Stimulated activated naive CD8-positive, alpha-beta T cell treated with anti-CD3 and anti-CD28 coated beads, Interleukin-15, amount 100 ng/mL, for 72 hours (primary cell): ENCODE results near the gene ANKRD13B.

Source experiments
- ATAC-seq: fragments of 150-1000 bp; cut with Tn5 transposase; 2 replicates; pipeline ENCODE4 v1.10.0; 2021; ENCODE audit warnings: mild to moderate bottlenecking, moderate library complexity
- DNase-seq, 2 donors: peaks; one replicate each; pipeline ENCODE4 v3.0.0; 2021 to 2022
- H3K27ac Mint-ChIP-seq, 2 donors: one replicate each; pipeline ENCODE4 v1.8.0; 2022; ENCODE audit warnings: mild to moderate bottlenecking in 2 of 2, mixed read lengths in 2 of 2, moderate library complexity in 2 of 2
- H3K27me3 Mint-ChIP-seq: one replicate; pipeline ENCODE4 v1.8.0; 2022; ENCODE audit warnings: mixed read lengths
- H3K4me1 Mint-ChIP-seq: one replicate; pipeline ENCODE4 v1.8.0; 2022; ENCODE audit warnings: mild to moderate bottlenecking, mixed read lengths
- H3K4me3 Mint-ChIP-seq, 2 donors: one replicate each; pipeline ENCODE4 v1.8.0; 2022; ENCODE audit warnings: mild to moderate bottlenecking in 2 of 2, mixed read lengths in 2 of 2, moderate library complexity in 1 of 2
- H3K9me3 Mint-ChIP-seq, 2 donors: one replicate each; pipeline ENCODE4 v1.8.0; 2022; ENCODE audit warnings: mixed read lengths in 2 of 2

ANKRD13B gene

DNA sequence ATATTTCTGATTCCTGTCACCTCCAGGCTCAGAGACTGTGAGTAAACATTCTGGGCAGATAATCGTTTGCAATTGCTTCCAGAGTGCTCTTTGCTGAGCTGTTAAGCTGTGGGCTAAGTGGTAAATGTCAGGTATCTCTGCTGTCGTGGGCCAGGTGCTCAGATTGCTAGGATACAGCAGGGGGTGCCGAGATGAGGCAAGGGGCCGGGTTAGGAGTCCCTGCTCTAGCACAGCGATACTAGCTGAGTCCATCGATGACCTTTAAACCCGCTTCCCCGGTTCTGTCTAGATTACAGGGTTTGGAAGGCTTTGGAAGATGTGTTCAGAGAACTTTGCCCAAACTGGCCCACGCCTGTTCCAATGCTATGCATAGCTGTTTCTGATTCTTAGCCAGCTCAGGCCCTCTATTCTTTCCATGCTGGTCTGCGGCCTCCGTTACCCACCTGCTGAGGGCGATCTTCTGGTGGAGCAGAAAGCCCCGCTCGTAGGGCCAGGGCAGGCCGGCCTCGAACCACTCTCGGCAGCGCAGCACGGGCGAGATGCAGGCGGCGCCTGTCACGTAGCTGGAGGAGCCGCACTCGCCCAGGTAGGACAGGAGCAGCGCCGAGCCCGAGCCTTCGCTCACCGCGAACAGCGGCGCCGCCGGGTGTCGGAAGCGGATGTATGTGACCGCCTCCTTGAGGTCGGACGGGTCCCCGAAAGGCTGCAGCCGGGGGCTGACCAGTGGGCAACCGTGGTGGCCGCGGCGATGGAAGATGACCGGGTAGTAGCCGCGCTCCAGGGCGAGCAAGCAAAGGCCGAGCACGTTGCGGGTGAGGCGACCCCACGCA, 27.1 kb upstream of the ANKRD13B start:
- peak; percentile 69 to 72 for DNase-seq
- Mint-ChIP-seq H3K9me3 (no peaks in the 10 kb centered on the region), H3K27ac (peak overlapping the region; percentile 87 to 89), H3K27me3 (no peaks in the 10 kb centered on the region), H3K4me1 (peaks cover 45% of the 10 kb centered on the region), H3K4me3 (peak overlapping the region; percentile 93 to 95)
- peak; percentile 35 for ATAC-seq

GRCh38 chr17:29566473-29567303, 26.2 kb upstream of the ANKRD13B start, which contains the start of gene ABHD15:
ABHD15 (minus strand) TSS chr17:29567037; CDS start chr17:29566966, 71 bp downstream.
- Mint-ChIP-seq H3K4me3 (peak within 1 kb of the TSS; percentile 93 to 95), H3K27me3 (no peaks in the 10 kb centered on the region), H3K9me3 (no peaks in the 10 kb centered on the region), H3K4me1 (peaks cover 47% of the 10 kb centered on the region), H3K27ac (peak within 1 kb of the TSS; percentile 90 to 92)
- DNase-seq = peak; percentile 75 to 85
- ATAC-seq = peak; percentile 59

- H3K4me1 Mint-ChIP-seq = peaks cover 42% of the 10 kb centered on the region
- DNase-seq = no peak
- H3K27ac Mint-ChIP-seq = peak overlapping the region; percentile 76 to 90
- no peaks in the 10 kb centered on the region for H3K9me3 Mint-ChIP-seq
- no peaks in the 10 kb centered on the region for H3K27me3 Mint-ChIP-seq
- peak; percentile 25 for ATAC-seq
- peak overlapping the region; percentile 93 to 95 for H3K4me3 Mint-ChIP-seq
These were observed 25.7 kb upstream of the ANKRD13B start for GRCh38 chr17:29567304-29567553.

DNA sequence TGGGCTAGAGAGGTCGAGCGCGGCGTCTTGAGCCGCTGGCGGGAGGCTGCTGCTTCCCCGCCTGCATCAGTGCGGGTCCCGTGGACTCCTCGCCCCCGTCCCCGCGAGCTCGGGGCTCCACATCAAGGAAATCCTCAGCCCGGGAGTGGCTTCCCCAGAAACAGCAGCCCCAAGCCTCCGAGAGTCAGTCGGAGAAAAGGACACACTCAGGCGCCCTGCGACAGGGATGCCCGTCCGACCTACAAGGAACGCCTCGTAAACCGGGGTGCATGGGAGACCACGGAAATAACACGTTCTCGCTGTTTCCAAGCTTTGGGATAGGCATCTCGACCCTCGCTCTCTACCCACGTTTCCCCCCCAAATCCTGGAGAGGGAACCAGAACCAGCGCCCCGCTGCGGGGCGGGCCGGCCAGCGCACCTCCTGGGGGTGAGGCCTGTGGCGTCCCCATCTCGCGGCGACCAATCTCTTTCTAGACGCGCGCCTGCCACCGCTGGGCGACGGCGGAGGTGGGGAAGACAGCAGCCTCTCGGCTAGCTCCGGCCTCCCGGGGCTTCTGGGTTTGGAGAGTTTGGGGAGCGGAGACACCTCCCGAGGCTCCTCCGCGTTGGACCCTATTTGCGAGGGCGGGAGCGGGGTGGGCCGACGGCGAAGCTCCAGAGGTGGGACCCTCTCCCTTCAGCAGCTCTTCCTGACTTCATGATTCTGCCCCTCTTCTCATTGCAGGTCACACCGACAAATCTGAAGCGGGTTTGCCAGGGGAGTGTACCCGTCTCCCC, 25.2 kb upstream of the ANKRD13B start:
- H3K27me3 Mint-ChIP-seq = no peaks in the 10 kb centered on the region
- peak; percentile 75 for ATAC-seq
- H3K4me3 Mint-ChIP-seq = peak overlapping the region; percentile 93 to 95

GRCh38 chr17:29568331-29569244, 24.3 kb upstream of the ANKRD13B start, which contains the start of gene TP53I13:
TP53I13 (plus strand) TSS chr17:29568701; CDS start chr17:29568759, 58 bp downstream.
- H3K4me1 Mint-ChIP-seq = peaks cover 39% of the 10 kb centered on the region
- H3K9me3 Mint-ChIP-seq = no peaks in the 10 kb centered on the region
- H3K4me3 Mint-ChIP-seq = peak within 1 kb of the TSS; percentile 93 to 95
- H3K27ac Mint-ChIP-seq = peak within 1 kb of the TSS; percentile 84 to 92
- DNase-seq (peak; percentile 87), ATAC-seq (peak; percentile 68)
- no peaks in the 10 kb centered on the region for H3K27me3 Mint-ChIP-seq

More for the DNA sequence above, 25.2 kb upstream of the ANKRD13B start:
- peak overlapping the region; percentile 84 to 92 for H3K27ac Mint-ChIP-seq
- no peaks in the 10 kb centered on the region for H3K9me3 Mint-ChIP-seq
- peaks cover 37% of the 10 kb centered on the region for H3K4me1 Mint-ChIP-seq
- DNase-seq = peak; percentile 89

DNA sequence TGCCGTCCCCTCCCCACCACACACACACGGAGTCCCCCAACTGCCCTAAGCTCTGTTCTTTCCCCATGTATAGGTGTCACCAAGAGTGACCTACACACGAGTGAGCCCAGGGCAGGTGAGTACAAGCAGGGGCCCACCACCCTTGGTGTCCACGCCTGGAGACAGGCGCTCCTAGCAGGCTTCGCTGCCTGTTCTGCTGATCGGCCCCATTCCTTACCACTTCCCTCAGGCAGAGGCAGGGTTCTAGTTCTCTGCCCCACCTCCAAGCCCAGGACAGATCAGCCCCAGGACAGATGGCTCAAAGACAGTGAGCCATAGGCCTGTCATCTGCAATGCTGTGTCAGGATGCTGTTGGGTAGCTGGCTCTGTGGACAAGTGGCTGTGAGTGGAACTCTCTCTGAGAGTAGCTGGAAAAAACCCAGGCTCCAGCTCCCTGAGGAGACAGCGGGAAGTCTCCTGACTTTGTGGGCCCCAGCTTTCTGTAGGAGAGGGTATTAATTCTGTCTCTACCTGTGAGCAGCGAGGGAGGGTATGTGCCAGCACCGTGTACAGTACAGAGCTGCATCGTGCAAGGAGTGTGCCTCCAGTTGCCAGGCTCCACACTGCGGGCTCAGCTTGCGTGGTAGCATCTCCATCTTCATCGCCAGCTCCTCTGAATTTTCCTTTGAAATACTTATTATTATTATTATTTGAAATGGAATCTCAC, 23.5 kb upstream of the ANKRD13B start:
- ATAC-seq = no peak
- Mint-ChIP-seq H3K4me1 (peaks cover 40% of the 10 kb centered on the region), H3K27ac (peak overlapping the region in 1 of 2 donors; percentile 60), H3K9me3 (no peaks in the 10 kb centered on the region), H3K4me3 (peak overlapping the region; percentile 75 to 93), H3K27me3 (no peaks in the 10 kb centered on the region)
- DNase-seq = peak in 1 of 2 donors; percentile 40

DNA sequence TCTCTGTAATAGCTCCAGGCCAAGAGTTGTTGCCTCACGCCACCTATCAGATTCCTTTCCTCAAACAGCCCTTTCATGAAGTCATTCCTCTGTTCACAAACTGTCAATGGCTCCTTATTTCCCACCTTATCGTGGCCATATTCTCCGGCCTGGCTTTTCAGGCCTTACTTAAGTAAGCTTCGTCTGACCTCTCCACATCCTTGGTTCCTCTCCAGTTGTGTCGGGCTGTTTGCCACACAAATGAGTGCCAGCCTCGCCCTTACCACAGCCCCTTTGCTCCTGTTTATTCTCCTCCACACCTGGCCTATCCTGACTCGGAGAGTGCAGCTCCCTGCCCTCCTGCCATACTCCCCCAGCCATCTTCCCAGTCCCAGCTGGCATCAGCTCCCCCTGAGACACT, 22.4 kb upstream of the ANKRD13B start:
- peaks cover 45% of the 10 kb centered on the region for H3K4me1 Mint-ChIP-seq
- H3K9me3 Mint-ChIP-seq = no peaks in the 10 kb centered on the region
- ATAC-seq (no peak), DNase-seq (no peak)
- peak overlapping the region in 1 of 2 donors; percentile 11 for H3K4me3 Mint-ChIP-seq
- H3K27me3 Mint-ChIP-seq = no peaks in the 10 kb centered on the region
- no peak overlapping the region for H3K27ac Mint-ChIP-seq

DNA sequence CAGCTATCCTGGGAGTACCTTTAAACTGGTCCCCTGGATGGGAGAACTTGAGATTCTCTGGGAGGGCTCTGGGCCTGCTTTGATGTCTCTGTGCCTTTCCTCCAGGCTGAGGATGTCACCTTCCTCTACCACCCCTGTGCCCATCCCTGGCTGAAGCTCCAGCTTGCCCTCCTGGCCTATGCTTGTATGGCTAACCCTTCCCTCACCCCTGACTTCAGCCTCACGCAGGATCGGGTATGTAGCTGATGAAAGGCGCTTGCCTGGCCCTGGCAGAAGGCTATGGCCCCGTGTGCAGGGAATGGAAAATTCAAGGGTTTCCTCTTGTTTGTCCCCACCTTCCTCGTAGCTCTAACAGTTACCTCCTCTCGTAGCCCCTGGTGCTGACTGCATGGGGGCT, 21.4 kb upstream of the ANKRD13B start:
- Mint-ChIP-seq H3K4me3 (no peak overlapping the region), H3K9me3 (no peaks in the 10 kb centered on the region), H3K27ac (no peak overlapping the region), H3K27me3 (no peaks in the 10 kb centered on the region), H3K4me1 (peaks cover 39% of the 10 kb centered on the region)
- DNase-seq (peak in 1 of 2 donors; percentile 9), ATAC-seq (no peak)

DNA sequence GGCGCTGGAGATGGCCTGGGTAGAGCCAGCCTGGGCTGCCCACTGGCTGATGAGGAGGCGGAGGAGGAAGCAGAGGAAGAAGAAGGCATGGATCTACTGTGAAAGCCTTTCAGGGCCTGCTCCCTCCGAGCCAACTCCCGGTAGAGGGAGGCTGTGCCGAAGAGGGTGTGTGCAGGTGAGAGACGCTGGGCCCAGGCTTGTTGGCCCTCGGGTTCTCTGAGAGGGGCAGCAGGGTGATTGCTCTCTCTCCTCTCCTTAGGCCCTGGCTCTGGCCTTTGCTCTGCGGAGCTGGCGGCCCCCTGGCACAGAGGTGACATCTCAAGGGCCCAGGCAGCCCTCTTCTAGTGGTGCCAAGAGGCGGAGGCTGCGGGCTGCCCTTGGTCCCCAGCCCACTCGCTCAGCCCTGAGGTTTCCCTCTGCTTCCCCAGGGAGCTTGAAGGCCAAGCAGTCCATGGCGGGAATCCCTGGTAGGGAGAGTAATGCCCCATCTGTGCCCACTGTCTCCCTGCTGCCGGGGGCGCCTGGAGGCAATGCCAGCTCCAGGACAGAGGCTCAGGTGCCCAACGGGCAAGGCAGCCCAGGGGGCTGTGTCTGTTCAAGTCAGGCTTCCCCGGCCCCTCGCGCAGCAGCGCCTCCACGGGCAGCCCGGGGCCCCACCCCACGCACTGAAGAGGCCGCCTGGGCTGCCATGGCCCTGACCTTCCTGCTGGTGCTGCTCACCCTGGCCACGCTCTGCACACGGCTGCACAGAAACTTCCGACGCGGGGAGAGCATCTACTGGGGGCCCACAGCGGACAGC, 20.9 kb upstream of the ANKRD13B start:
- Mint-ChIP-seq H3K27me3 (no peaks in the 10 kb centered on the region), H3K4me1 (peaks cover 39% of the 10 kb centered on the region), H3K27ac (no peak overlapping the region), H3K9me3 (no peaks in the 10 kb centered on the region), H3K4me3 (no peak overlapping the region)
- ATAC-seq = no peak
- DNase-seq = peak in 1 of 2 donors; percentile 10

DNA sequence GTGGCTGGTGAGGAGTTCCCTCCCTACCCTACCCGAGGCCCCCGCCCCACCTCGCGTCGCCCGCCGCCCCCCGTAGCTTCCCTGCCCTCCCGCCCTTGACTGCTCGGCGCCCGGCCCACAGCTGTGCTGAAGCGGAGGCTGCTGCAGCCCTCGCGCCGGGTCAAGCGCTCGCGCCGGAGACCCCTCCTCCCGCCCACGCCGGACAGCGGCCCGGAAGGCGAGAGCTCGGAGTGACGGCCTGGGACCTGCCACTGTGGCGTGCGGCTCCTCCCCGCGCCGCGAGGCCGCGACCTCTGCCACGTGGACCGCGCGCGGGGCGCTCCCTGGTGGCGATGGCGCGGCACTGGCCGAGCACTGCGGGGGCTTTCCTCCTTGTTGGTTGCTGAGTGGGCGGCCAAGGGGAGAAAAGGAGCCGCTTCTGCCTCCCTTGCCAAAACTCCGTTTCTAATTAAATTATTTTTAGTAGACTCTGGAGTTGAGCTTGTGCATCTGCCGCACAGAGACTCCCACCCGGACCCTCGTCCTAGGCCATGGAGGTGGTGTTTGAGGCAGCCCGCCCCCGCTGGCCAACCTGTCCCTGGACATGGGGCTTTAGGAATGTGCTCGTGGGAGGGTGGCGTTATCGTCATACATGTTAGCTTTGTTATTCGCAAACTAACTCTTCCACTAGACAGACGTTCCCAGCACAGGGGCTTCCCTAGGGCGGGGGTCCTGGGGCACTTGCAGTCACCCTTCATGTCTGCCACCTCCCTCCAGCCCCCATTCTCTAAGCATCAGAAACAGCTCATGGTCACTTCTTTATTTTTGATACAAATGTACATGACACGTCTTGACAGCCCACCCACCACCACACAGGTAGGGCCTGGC, 20.0 kb upstream of the ANKRD13B start:
- Mint-ChIP-seq H3K27ac (no peak overlapping the region), H3K4me1 (peaks cover 39% of the 10 kb centered on the region), H3K4me3 (no peak overlapping the region), H3K27me3 (no peaks in the 10 kb centered on the region), H3K9me3 (no peaks in the 10 kb centered on the region)
- no peak for ATAC-seq
- DNase-seq = peak in 1 of 2 donors; percentile 65

DNA sequence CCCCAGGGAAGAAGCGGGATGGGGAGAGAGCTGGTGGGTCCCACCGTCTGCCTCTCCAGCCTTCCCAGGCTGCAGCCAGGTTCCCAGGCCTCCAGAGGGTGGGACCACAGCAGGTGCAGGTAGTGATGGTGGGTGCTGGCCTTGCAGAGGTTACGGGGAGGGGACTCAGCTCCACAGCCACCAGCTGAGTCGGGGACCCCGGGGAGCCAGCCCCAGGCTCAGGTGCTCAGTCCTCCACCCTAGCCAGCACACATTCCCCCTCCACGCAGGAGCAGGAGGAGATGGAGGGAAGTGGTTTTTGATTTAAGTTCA, 19.4 kb upstream of the ANKRD13B start:
- H3K9me3 Mint-ChIP-seq = no peaks in the 10 kb centered on the region
- no peak overlapping the region for H3K27ac Mint-ChIP-seq
- H3K4me1 Mint-ChIP-seq = peaks cover 39% of the 10 kb centered on the region
- ATAC-seq = no peak
- H3K4me3 Mint-ChIP-seq = no peak overlapping the region
- H3K27me3 Mint-ChIP-seq = no peaks in the 10 kb centered on the region
- no peak for DNase-seq

GRCh38 chr17:29573871-29574731, 18.8 kb upstream of the ANKRD13B start:
- H3K4me3 Mint-ChIP-seq = no peak overlapping the region
- no peaks in the 10 kb centered on the region for H3K9me3 Mint-ChIP-seq
- ATAC-seq (no peak), DNase-seq (no peak)
- H3K27me3 Mint-ChIP-seq = no peaks in the 10 kb centered on the region
- peaks cover 34% of the 10 kb centered on the region for H3K4me1 Mint-ChIP-seq
- peak overlapping the region in 1 of 2 donors; percentile 74 for H3K27ac Mint-ChIP-seq
